HEK293T (cell line): ENCODE data around the gene NEDD9.

Source experiments
- FOXK2 ChIP-seq: fragments of 450-650 bp; IDR thresholded peaks from 2 replicates; pipeline ENCODE4 v1.6.1; 2016; ENCODE audit warnings: mild to moderate bottlenecking
- NFRKB ChIP-seq: fragments of 450-650 bp; IDR thresholded peaks from 2 replicates; pipeline ENCODE4 v1.6.1; 2016; ENCODE audit warnings: mild to moderate bottlenecking, moderate library complexity
- SP1 ChIP-seq: fragments of 450-650 bp; IDR thresholded peaks from 2 replicates; pipeline ENCODE4 v1.6.1; 2017

GRCh38 chr6:11275598-11275997 is 43.1 kb upstream of the NEDD9 start:
- no peak for TF ChIP-seq FOXK2
- no peak for TF ChIP-seq SP1
- TF ChIP-seq NFRKB, result no peak
